Measurements from ENCODE around the gene SORCS2.

DNA sequence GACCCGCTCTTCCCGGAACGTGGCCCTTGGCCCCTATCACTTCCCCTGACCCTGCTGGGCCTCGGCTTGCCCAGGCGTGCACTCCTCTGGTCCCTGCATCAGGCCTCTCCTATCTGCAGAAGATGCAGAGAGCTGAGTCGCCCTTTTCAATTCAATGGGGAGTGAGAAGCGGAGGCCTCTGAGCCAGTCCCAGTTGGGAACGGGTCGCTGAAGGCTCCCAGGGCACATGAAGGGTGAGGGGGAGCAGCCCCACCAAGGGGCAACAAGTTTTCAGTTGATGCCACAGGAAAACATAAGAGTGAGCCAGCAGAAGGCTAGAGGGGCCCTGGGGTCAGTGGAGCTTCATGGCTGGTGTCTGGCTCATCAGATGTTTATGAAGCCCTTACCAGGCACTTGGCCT lies 225.3 kb downstream of the SORCS2 start:
- no peak for TF ChIP-seq EZH2 (IDR thresholded peaks at IDR 0.05; ENCODE audit: insufficient read depth, poor library complexity, severe bottlenecking)
- no peak for TF ChIP-seq EZH2phosphoT487 (IDR thresholded peaks at IDR 0.05; ENCODE audit: insufficient read depth, low read depth)

All from GM23248 (cell line).